Natural killer cell treated with Interleukin-12 subunit alpha and Interleukin-12 subunit beta and Interleukin-15 and Interleukin-18, amount 100 ng/mL, for 72 hours (primary cell): ENCODE data around the gene CLIC4. TPM values are rescaled to one million over a fixed set of nuclear protein-coding genes. Genes with fewer than 3 reads are reported as not detected.
"Not testable (repeated sequence)": the region's sequence is repeated elsewhere in the genome, so short reads cannot be mapped to it uniquely, and the experiment has no call there.

ENCODE experiments used
- ATAC-seq, 2 donors: fragments of 150-1000 bp; cut with Tn5 transposase in 1 of 2; sonication (Bioruptor Pico), chemical (Tn5 transposase) in 1 of 2; 2 replicates each; pipeline ENCODE4 v1.10.0; 2021
- DNase-seq: peaks from one replicate; pipeline ENCODE4 v3.0.0; 2022; ENCODE audit warnings: low spot score
- H3K27ac Mint-ChIP-seq, 2 donors: 1 replicate in 1 of 2; 2 replicates in 1 of 2; pipeline ENCODE4 v1.8.0; 2022; ENCODE audit warnings: mixed read lengths in 2 of 2, mild to moderate bottlenecking in 1 of 2, moderate library complexity in 1 of 2
- H3K27me3 Mint-ChIP-seq, 2 donors: 1 replicate in 1 of 2; 2 replicates in 1 of 2; pipeline ENCODE4 v1.8.0; 2022; ENCODE audit warnings: mixed read lengths in 2 of 2
- H3K36me3 Mint-ChIP-seq: one replicate; pipeline ENCODE4 v1.8.0; 2022; ENCODE audit warnings: mixed read lengths
- H3K4me1 Mint-ChIP-seq, 2 donors: 1 replicate in 1 of 2; 2 replicates in 1 of 2; pipeline ENCODE4 v1.8.0; 2022; ENCODE audit warnings: low read depth in 2 of 2, mixed read lengths in 2 of 2, mild to moderate bottlenecking in 1 of 2
- H3K4me3 Mint-ChIP-seq: one replicate; pipeline ENCODE4 v1.8.0; 2022; ENCODE audit warnings: mixed read lengths
- H3K9me3 Mint-ChIP-seq: 2 replicates; pipeline ENCODE4 v1.8.0; 2022; ENCODE audit warnings: mixed read lengths
- total RNA-seq, 2 donors: library from RNA; stranded (reverse); gene quantifications; one replicate each; pipeline ENCODE4 v1.2.3, GENCODE V29; 2022

CLIC4 gene
- 10 to 100 TPM; 11.0 to 14.0 TPM for total RNA-seq

- Mint-ChIP-seq H3K4me3 (peak within 1 kb of the TSS; percentile 87), H3K9me3 (no peaks in the 10 kb centered on the region), H3K4me1 (peaks cover 11 to 23% of the 10 kb centered on the region in 2 donors), H3K27me3 (peaks cover 8 to 21% of the 10 kb centered on the region in 2 donors), H3K36me3 (no peaks in the 10 kb centered on the region), H3K27ac (peak within 1 kb of the TSS; percentile 33 to 83)
- DNase-seq = peak; percentile 100
- ATAC-seq = peak; percentile 98 to 99
Observed at GRCh38 chr1:24744911-24745710, at the start of gene CLIC4. CLIC4 (plus strand) TSS chr1:24745447; CDS start chr1:24745554, 107 bp downstream.

DNA sequence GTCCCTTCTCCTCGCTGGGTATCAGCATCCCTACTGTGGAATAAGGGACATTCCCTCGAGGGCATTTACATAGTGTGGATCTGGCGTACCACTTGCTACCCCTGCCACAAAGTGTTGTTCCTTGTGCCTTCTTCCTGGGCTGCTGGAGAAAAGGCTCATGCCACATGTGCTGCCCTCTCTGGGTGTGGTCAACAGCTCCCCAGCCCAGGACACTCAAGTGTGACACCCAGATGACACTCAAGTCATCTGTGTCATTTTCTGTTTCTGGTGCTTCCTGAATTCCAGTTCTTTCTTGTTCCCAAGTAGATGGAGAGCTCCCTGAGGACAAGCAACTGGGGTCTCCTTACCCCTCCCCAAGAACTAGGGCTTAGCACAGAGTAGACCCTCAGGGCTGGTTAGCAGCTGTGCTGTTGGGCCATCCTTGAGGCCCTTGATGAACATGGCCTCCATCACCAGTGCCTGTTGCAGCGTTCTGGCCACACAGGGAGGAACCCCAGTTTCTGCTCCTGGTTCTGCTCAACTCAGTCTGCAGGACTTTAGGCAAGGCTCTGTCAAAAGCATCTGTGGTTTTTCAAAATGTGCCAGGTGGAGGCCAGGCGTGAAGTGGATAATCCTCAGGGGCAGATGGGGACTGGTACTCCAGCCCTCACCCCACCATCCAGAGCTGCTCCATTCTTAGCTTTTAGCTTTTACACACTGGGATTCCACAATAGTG lies 49.0 kb upstream of the CLIC4 start:
- ATAC-seq (no peak), DNase-seq (no peak)
- Mint-ChIP-seq H3K4me1 (peaks cover 8 to 32% of the 10 kb centered on the region in 2 donors), H3K27me3 (no peaks in the 10 kb centered on the region), H3K36me3 (no peaks in the 10 kb centered on the region), H3K4me3 (no peak overlapping the region), H3K27ac (peak overlapping the region in 1 of 2 donors; percentile 47), H3K9me3 (no peaks in the 10 kb centered on the region)

DNA sequence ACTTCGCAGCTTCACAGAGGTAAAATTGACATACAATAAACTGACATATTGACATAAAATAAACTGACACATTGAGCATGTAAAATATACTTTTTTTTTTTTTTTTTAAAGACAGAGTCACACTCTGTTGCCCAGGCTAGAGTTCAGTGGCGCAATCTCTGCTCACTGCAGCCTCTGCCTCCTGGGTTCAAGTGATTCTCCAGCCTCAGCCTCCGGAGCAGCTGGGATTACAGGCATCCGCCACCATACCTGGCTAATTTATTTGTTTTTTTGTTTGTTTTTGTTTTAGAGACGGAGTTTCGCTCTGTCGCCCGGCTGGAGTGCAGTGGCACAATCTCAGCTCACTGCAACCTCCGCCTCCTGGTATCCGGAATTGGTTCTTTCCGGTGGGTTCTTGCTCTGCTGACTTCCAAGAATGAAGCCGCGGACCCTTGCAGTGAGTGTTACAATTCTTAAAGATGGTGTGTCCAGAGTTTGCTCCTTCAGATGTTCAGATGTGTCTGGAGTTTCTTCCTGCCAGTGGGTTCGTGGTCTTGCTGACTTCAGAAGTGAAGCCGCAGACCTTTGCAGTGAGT lies 48.4 kb upstream of the CLIC4 start:
- no peaks in the 10 kb centered on the region for H3K36me3 Mint-ChIP-seq

GRCh38 chr1:24697453-24698001 lies 47.7 kb upstream of the CLIC4 start:
- H3K9me3 Mint-ChIP-seq, H3K4me3 Mint-ChIP-seq, ATAC-seq: not testable (repeated sequence)

More for the DNA sequence above, 48.4 kb upstream of the CLIC4 start:
- peaks cover 8 to 32% of the 10 kb centered on the region in 2 donors for H3K4me1 Mint-ChIP-seq
- DNase-seq (no peak), ATAC-seq (no peak)
- no peaks in the 10 kb centered on the region for H3K9me3 Mint-ChIP-seq
- no peak overlapping the region for H3K27ac Mint-ChIP-seq
- H3K4me3 Mint-ChIP-seq = no peak overlapping the region
- H3K27me3 Mint-ChIP-seq = no peaks in the 10 kb centered on the region

GRCh38 chr1:24698326-24698725 lies 46.9 kb upstream of the CLIC4 start:
- H3K4me3 Mint-ChIP-seq, ATAC-seq, H3K36me3 Mint-ChIP-seq, H3K9me3 Mint-ChIP-seq, H3K27ac Mint-ChIP-seq, DNase-seq, H3K27me3 Mint-ChIP-seq: not testable (repeated sequence)
- H3K4me1 Mint-ChIP-seq = peaks cover 8 to 28% of the 10 kb centered on the region in 2 donors

More at GRCh38 chr1:24697453-24698001, 47.7 kb upstream of the CLIC4 start:
- H3K4me1 Mint-ChIP-seq = peaks cover 8 to 32% of the 10 kb centered on the region in 2 donors
- DNase-seq, H3K36me3 Mint-ChIP-seq, H3K27me3 Mint-ChIP-seq, H3K27ac Mint-ChIP-seq: not testable (repeated sequence)

DNA sequence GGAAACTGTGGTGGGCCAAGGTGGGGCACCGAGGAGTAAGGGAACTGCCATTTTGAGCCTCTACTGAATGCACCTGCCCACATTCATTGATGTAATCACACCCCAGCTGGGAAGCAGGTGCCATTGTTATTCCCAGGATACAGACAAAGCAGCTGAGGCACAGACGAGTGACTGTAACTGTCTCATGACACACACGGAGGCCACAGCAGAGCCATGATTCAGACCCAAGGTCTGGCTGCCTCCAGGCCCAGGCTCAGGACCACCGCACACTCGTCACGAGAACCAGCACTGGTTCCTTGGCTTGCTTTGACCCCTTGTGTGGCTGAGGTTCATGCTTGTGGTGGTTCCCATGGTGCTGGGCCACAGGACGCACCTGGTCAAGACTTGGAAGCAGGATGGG lies 45.6 kb upstream of the CLIC4 start:
- Mint-ChIP-seq H3K4me3 (no peak overlapping the region), H3K9me3 (no peaks in the 10 kb centered on the region), H3K36me3 (no peaks in the 10 kb centered on the region), H3K27me3 (no peaks in the 10 kb centered on the region), H3K27ac (no peak overlapping the region), H3K4me1 (peaks cover under 1 to 17% of the 10 kb centered on the region in 2 donors)
- DNase-seq (no peak), ATAC-seq (no peak)

GRCh38 chr1:24702511-24703293 lies 42.5 kb upstream of the CLIC4 start:
- DNase-seq = no peak
- H3K27ac Mint-ChIP-seq = no peak overlapping the region
- no peaks in the 10 kb centered on the region for H3K36me3 Mint-ChIP-seq
- H3K9me3 Mint-ChIP-seq = no peaks in the 10 kb centered on the region
- no peak overlapping the region for H3K4me3 Mint-ChIP-seq
- ATAC-seq = no peak
- no peaks in the 10 kb centered on the region for H3K27me3 Mint-ChIP-seq
- H3K4me1 Mint-ChIP-seq = peaks cover 6 to 10% of the 10 kb centered on the region in 2 donors

DNA sequence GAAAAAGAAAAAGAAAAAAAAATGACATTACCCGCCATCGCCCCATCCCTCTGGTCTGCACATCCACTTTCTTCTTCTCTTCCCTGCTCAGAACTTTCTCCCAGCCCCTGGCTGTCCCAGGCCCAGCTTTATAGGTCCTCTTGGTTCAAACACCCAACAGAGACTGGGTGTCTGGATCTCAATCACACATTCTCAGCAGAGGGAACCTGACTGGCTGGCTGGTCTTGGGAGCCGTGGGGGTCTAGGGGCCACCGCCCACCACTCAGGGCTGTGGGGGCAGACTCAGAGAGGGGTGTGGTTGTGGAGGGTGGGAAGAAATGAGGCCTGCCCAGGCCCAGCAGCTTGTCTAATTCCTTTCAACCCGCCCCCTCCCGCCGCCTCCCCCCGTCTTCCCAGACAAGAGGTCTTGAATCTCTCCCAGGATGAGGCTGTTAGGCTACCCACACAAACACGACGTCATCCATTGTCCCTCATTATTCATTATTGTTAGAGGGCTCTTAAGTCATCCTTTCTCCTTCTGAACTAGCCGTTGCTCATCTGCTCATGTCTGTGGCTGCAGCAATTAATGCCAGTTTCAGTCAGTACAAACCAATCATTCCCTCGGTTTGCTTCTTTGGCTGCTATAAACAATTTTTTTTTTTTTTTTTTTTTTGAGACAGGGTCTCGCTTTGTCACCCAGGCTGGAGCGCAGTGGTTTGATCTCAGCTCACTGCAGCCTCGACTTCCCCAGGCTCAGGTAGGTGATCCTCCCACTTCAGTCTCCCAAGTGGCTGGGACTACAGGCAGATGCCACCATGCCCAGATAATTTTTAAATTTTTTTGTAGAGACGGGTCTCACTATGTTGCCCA lies 40.6 kb upstream of the CLIC4 start:
- ATAC-seq = no peak
- H3K27me3 Mint-ChIP-seq = no peaks in the 10 kb centered on the region
- peak overlapping the region in 1 of 2 donors; percentile 24 for H3K27ac Mint-ChIP-seq
- peaks cover 12 to 17% of the 10 kb centered on the region in 2 donors for H3K4me1 Mint-ChIP-seq
- no peaks in the 10 kb centered on the region for H3K9me3 Mint-ChIP-seq
- H3K4me3 Mint-ChIP-seq = no peak overlapping the region
- H3K36me3 Mint-ChIP-seq = no peaks in the 10 kb centered on the region
- DNase-seq = no peak

GRCh38 chr1:24705260-24706073 lies 39.8 kb upstream of the CLIC4 start:
- Mint-ChIP-seq H3K36me3 (no peaks in the 10 kb centered on the region), H3K4me3 (peak overlapping the region; percentile 24), H3K9me3 (no peaks in the 10 kb centered on the region), H3K27me3 (no peaks in the 10 kb centered on the region), H3K27ac (peak overlapping the region in 1 of 2 donors; percentile 24), H3K4me1 (peaks cover 20 to 24% of the 10 kb centered on the region in 2 donors)
- no peak for DNase-seq
- peak; percentile 72 to 82 for ATAC-seq

GRCh38 chr1:24706074-24706389 lies 39.2 kb upstream of the CLIC4 start:
- peaks cover 20 to 24% of the 10 kb centered on the region in 2 donors for H3K4me1 Mint-ChIP-seq
- ATAC-seq, H3K27ac Mint-ChIP-seq: not testable (repeated sequence)

GRCh38 chr1:24707687-24708086 lies 37.6 kb upstream of the CLIC4 start:
- Mint-ChIP-seq H3K4me3 (no peak overlapping the region), H3K27me3 (no peaks in the 10 kb centered on the region), H3K36me3 (no peaks in the 10 kb centered on the region), H3K27ac (no peak overlapping the region), H3K4me1 (peaks cover 20 to 24% of the 10 kb centered on the region in 2 donors), H3K9me3 (no peaks in the 10 kb centered on the region)
- ATAC-seq = no peak
- DNase-seq = no peak

More at GRCh38 chr1:24706074-24706389, 39.2 kb upstream of the CLIC4 start:
- H3K4me3 Mint-ChIP-seq, H3K27me3 Mint-ChIP-seq, H3K36me3 Mint-ChIP-seq, H3K9me3 Mint-ChIP-seq, DNase-seq: not testable (repeated sequence)

GRCh38 chr1:24708938-24709337 lies 36.3 kb upstream of the CLIC4 start:
- Mint-ChIP-seq H3K9me3 (no peaks in the 10 kb centered on the region), H3K36me3 (no peaks in the 10 kb centered on the region), H3K27ac (peak overlapping the region in 1 of 2 donors; percentile 75), H3K4me1 (peaks cover 20 to 24% of the 10 kb centered on the region in 2 donors), H3K27me3 (no peaks in the 10 kb centered on the region), H3K4me3 (no peak overlapping the region)
- ATAC-seq = peak in 1 of 2 donors; percentile 72
- no peak for DNase-seq
